Skin of body (tissue), 2 donors: ENCODE data around the gene POLDIP3. TPM values are rescaled to one million over a fixed set of nuclear protein-coding genes. Genes with fewer than 3 reads are reported as not detected.

Experiments used
- DNase-seq: peaks from one replicate; lab custom pipeline; 2025; lab: John Stamatoyannopoulos, UW
- total RNA-seq: library from RNA; depleted of rRNA; stranded (reverse); fragments of >200 nt; gene quantifications from one replicate; pipeline ENCODE4 v1.2.3, GENCODE V29; 2014

Gene POLDIP3
- total RNA-seq, 1 donor from 2014 or later: 26.9 TPM

GRCh38 chr22:42642806-42643633 lies 28.3 kb upstream of the POLDIP3 start:
- no peak for DNase-seq

DNA sequence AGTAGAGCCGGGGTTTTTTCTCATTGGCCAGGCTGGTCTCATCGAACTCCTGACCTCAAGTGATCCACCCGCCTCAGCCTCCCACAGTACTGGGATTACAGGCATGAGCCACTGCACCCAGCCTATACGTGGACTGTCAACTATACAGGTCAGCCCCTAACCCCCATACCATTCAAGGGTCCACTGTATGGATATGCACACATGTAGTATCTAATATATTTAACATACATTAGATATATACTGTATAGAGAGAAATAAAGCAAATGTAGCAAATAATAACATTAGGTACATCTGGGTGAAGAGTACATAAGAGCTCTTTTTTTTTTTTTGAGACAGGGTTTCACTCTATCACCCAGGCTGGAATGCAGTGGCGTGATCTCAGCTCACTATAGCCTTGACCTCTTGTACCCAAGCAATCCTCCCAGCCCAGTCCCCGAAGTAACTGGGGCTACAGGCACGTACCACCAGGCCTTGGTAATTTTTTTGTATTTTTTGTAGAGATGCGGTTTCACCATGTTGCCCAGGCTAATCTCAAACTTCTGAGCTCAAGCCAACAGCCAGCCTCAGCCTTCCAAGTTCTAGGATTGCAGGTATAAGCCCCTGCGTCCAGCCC lies 27.2 kb upstream of the POLDIP3 start:
- DNase-seq: no peak

- DNase-seq: no peak
Measured at GRCh38 chr22:42639541-42640241, 25.0 kb upstream of the POLDIP3 start.

GRCh38 chr22:42637555-42637954 lies 22.9 kb upstream of the POLDIP3 start:
- no peak for DNase-seq

- DNase-seq: no peak
Measured at GRCh38 chr22:42636506-42636905, 21.8 kb upstream of the POLDIP3 start.

GRCh38 chr22:42635531-42635930 lies 20.8 kb upstream of the POLDIP3 start:
- no peak for DNase-seq

- DNase-seq: no peak
Measured at GRCh38 chr22:42633013-42633412, 18.3 kb upstream of the POLDIP3 start.

DNA sequence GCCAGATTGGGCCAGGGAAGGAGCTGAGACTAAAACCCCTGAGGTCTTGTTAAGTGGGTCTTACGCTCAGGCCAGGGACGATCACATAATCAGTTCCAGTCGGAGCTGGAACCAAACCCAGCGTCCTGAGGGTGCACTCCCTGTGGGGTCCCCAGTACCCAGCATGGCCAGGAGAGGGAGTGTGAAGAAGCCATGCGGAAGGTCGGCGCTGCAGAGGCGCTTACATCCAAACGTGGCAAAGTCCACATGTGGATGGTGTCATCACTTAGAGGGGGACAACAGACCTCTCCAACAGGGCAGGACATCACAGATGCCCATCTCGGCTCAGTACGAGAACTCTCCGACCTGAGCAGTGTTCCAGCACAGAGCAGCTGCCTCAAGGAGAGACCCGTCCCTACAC lies 17.4 kb upstream of the POLDIP3 start:
- no peak for DNase-seq

DNA sequence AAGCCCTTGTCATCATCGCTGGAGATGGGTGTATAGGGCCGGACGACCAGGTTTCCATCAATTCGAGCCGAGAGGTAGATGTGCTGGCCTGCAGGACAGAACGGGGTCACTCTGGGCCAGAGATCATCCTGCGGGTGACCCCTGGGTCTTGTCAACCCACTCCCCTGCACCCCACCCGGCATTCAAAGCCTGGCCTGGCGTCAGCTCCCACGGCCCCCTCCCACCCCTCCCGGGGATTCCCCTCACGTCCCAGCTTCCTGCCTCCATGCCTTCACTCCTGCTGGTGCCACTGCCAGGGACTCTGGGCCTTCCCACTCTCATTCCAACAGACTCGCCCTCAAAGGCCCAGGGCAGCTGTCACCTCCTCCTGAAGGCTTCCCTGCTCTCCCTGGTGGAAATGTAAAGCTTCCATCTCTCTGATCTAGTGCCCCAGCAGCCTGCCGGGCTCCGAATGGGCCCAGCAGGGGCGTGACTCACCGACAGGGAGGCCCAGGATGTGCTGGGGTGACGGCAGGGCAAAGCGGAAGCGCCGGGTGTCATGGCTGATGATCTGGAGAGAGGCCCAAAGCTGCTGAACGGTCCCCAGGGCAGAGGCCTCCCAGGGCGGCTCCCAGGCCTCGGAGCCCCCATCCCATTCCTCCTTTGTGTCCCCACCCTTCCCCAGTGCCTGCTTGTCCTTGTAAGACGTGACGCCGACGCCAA lies 16.4 kb upstream of the POLDIP3 start:
- no peak for DNase-seq

DNA sequence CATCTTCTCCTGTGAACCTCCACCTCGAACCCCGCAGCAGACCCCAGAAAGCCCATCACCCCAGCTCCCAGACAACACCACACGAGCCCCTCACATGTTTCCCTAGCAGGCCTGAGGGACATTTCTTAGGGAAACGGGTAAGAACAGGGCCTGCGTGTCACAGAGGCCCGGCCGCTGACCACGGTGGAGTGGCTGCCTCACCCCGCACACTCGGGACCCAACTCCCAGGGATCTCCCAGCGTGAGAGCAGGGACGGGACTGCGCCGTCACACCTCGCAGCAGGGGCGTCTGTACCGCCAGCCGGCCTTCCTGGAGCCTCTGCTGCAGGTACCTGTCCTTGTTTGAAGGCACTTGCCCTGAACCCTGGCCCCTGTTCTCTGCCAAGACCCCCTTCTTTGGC lies 15.5 kb upstream of the POLDIP3 start:
- no peak for DNase-seq

DNA sequence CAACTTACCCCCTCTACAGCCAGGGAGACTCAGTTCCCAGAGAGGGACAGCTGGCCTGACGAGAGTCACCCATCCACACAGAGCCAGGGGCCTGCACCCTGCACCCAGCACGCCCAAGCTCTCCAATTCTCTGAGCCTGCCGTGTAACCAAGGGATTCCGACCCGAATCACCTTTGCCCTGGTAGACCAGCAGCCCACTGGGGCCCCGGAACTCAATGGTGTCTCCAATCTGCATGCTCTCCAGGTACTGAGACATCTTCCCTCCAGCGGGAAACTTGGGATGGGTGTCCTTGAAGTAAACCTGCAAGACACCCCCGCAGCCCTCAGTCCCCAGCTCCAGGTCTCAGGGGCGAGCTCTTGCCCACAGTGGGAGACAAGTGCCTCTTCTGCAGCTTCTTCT lies 13.3 kb upstream of the POLDIP3 start:
- DNase-seq: no peak

DNA sequence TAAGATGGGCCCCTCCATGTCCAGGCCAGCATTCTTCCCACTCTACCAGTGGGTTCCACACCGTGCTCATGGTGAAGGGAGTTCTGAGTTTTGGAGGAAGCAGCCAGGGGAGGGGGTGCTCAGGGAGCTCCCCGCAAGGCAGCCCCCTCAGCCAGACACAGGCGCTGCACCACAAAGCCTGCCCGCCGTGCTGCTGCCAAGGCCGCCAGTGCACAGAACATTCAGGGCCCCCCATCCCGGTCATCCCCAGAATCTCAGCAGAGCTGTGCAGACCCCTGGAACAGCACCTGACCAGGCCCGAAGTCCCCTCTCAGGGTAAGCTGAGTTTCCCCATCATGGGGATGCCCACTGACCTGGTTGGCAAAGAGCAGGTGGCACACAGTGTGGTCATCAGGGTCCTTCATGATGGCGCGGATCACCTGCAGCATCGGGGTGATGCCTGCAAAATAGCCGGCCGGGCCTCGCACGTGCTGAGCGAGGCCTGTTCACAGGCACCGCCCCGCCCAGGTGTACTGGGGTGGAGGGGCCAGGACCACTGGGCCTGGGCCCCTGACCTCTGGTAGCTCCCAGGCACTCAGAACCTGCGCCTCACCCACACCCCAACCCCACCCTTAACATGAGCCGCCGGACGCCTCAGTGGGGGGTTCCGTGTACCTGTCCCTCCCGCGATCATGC lies 12.4 kb upstream of the POLDIP3 start:
- DNase-seq: no peak

- DNase-seq: no peak
Measured at GRCh38 chr22:42626431-42626830, 11.7 kb upstream of the POLDIP3 start.

- DNase-seq: no peak
Measured at GRCh38 chr22:42625416-42625815, 10.7 kb upstream of the POLDIP3 start.

DNA sequence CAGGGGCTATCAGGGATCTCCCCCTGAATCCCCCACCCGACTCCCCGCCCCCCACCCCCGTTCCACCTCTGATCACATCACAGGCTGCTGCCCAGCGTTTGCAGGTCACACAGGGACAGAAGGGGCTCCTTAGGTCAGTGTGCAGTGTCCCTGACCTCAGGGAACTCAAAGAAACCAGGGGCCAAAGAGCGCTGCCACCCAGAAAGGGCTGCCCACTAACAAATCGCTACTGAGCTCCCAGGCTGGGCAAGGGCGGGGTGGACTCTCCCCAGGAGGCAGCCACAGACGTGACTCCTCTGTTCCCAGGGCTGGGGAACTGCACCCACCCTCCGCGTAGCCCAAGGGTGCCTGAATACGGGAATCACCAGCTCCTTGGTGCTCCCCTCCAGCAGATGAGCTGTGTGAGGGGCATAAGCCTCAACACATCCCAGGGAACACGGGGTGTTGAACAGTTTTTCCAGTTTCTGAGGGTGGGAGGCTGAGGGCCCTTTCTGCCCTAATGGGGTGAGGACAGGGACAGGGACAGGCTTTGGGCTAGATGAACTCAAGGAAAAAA lies 9.9 kb upstream of the POLDIP3 start:
- no peak for DNase-seq

DNA sequence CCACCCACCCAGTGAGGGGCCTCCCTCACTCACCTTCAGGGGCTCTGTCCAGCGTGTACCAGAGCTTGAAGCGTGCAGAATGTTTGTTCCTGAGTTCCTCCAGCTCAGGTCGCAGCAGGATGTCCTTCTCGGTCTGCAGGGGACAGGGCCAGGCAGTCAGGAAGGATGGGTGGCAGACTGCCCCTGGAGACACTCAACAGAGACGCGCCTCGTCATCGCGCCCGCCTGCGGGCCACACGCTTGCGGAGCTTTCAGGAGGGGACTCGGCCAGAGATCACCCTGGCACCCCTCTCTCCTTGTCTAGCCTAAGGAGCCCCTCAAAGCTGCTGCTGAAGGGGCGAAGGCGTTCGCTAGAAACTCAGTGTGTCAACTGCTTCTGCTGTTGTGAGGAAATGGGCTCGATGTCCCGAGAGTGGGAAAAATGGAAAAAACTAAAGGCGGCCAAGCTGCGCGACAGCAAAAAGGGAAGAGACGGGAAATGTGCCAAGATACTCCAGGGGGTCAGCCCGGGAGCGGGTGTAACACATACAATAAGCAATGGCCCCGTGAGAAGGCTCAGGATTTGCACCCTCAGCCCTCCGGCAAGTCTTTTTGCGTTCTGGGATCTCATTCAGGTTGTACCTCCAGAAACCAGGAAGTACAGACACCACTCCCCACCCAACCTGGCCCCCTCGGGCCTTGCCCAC lies 9.2 kb upstream of the POLDIP3 start:
- no peak for DNase-seq

GRCh38 chr22:42623301-42623751 lies 8.6 kb upstream of the POLDIP3 start:
- DNase-seq: no peak

DNA sequence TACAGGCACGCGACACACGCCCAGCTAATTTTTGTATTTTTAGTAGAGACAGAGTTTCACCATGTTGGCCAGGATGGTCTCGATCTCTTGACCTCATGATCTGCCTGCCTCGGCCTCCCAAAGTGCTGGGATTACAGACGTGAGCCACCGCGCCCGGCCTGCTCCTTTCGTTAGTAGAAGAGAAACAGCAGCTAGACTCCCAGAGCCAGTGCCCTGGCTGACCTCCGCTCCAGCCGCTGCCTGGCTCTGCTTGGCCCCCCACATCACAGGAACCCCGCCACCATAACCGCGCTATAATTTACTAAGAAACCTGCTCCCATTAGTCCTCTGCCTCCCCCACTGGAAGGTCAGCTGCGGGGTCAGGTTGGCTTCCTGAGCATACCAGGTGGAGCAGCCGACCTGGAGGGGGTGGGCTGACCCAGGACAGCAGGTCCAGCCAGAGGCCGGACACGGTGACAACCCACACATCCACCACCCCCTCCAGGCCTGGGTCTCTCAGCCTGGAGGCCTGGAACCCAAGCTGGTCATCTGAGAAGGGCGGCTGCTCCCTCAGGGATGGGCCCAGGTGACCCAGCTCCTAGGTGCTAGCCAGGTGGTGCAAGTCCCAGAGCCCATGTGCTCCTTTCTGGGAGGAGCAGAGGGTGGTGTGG lies 7.5 kb upstream of the POLDIP3 start:
- no peak for DNase-seq

DNA sequence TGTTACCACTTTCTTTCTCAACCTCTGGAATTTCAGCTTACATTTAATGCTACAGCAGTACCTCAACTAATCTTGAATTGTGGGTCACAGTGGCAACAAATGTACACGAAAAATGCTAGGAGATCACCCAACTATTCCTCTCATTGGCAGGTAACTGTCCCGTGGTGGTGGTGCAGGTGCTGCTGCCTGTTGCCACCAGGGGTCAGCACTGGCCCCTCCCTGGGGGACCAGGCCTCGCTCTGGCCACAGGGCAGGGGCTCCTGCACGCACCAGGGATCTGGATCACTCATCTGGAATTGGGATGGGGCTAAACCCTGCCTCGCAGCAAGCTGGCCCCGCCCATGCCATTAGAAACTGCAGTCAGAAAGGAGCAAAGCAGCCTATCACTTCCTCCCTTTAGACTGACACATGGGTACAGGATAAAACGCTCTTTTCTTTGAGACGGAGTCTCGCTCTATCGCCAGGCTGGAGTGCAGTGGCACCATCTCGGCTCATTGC lies 6.9 kb upstream of the POLDIP3 start:
- no peak for DNase-seq

- no peak for DNase-seq
Measured at GRCh38 chr22:42620084-42620483, 5.4 kb upstream of the POLDIP3 start.
